Upper lobe of right lung (tissue), 1 donor: ENCODE data around the gene LOC101059915.

ENCODE experiments used
- ATAC-seq: fragments of 200-7000 bp; cut with Tn5 transposase; one replicate; pipeline ENCODE4 v1.9.1; 2020; ENCODE audit warnings: mild to moderate bottlenecking, moderate library complexity
- DNase-seq: peaks from one replicate; pipeline ENCODE4 v3.0.0-alpha.2; 2020
- H3K27ac ChIP-seq: fragments of 200-600 bp; one replicate; pipeline ENCODE4 v1.8.0; 2022
- H3K27me3 ChIP-seq: fragments of 200-600 bp; one replicate; pipeline ENCODE4 v1.8.0; 2022; ENCODE audit warnings: mild to moderate bottlenecking
- H3K36me3 ChIP-seq: fragments of 200-600 bp; one replicate; pipeline ENCODE4 v1.8.0; 2022
- H3K4me1 ChIP-seq: fragments of 200-600 bp; one replicate; pipeline ENCODE4 v1.8.0; 2022
- H3K4me3 ChIP-seq: fragments of 200-600 bp; one replicate; pipeline ENCODE4 v1.8.0; 2022; ENCODE audit warnings: mild to moderate bottlenecking
- H3K9me3 ChIP-seq: fragments of 200-600 bp; one replicate; pipeline ENCODE4 v1.8.0; 2022
- intact Hi-C: fragments of 100-400 bp; cut with DNase I; formaldehyde crosslinking; loops from one replicate; pipeline ENCODE4 v1.11.0; 2022
- TF ChIP-seq, protein P1 (sequence below): fragments of 200-600 bp; IDR thresholded peaks from one replicate; pipeline ENCODE4 v1.8.0; 2022; ENCODE audit warnings: antibody characterized with exemption
- donor health status: DM: no; HTN: yes; CAD: no; lungs with severe emphysema.

Gene LOC101059915

DNA sequence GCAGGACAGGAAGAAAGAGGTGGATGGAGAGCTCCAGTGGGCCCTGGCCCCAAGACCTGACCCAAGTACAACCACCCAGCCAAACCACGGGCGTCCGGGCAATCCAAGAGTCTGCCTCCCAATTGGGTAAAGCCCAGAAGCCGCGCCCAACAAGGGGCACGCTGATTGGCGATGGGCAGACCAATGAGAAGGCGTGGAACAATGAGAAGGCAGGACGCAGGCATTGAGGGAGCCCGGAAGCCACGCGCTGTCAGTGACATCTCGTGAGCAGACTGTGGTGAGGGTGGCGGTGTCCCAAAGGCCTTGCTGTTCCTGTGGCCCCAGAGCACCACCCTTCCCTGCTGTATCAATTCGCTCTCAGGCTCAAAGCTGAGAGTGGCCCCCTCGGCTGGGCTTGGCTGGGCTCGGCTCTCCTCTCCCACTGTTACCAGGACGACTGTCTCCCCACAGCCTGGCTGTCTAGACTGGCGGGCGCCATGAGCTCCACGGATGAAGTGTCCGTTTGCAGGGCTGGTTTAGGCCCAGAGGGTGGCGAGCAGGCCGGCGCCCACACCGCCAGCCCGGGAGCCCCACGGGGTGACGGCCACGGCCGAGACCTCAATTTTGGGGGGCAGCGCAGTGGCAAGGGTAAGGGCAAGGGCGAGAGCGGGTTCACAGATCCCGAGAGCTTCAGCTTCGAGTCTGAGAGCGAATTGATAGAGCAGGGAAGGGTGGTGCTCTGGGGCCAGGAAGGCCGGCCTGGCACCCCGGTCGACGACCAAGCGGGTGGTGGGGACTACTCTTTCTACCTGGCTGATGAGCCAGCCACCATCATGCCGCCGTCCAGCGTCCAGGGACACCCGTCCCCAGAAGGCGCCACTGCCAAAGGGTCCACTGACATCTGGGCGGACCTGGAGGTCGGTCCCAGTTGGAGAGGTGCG is at the start of gene LOC101059915:
Gene LOC101059915 (plus strand): TSS at position 219 of the 920 bp plus-strand sequence.
- Histone ChIP-seq H3K9me3 (no peaks in the 10 kb centered on the region), H3K36me3 (no peaks in the 10 kb centered on the region), H3K27me3 (no peaks in the 10 kb centered on the region), H3K4me1 (no peaks in the 10 kb centered on the region), H3K27ac (no peak within 1 kb of the TSS), H3K4me3 (no peak within 1 kb of the TSS)
- no peak for ATAC-seq
- peak; percentile 38 for DNase-seq
- intact Hi-C loops = no loop called here
- TF ChIP-seq, protein P1, sequence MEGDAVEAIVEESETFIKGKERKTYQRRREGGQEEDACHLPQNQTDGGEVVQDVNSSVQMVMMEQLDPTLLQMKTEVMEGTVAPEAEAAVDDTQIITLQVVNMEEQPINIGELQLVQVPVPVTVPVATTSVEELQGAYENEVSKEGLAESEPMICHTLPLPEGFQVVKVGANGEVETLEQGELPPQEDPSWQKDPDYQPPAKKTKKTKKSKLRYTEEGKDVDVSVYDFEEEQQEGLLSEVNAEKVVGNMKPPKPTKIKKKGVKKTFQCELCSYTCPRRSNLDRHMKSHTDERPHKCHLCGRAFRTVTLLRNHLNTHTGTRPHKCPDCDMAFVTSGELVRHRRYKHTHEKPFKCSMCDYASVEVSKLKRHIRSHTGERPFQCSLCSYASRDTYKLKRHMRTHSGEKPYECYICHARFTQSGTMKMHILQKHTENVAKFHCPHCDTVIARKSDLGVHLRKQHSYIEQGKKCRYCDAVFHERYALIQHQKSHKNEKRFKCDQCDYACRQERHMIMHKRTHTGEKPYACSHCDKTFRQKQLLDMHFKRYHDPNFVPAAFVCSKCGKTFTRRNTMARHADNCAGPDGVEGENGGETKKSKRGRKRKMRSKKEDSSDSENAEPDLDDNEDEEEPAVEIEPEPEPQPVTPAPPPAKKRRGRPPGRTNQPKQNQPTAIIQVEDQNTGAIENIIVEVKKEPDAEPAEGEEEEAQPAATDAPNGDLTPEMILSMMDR = no peak

DNA sequence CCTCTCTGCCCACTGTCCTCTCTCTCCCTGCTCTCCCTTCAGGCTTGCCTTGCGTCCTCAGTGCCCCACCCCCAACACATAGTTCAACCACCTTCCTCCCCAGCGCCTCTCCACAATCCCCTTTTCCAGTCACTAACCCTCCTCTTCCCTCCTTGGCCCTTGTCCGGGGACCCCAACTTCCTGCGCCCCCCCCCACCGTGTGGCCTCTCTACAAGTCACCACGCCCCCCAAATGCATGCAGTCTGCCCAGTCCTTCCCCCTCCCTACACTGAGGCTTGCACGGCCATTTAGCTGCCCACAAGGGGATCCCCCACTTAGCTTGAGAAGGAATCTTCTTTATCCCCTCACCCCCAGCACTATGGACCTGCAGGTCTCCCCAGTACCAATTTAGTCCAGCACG is 49.6 kb upstream of the LOC101059915 start:
- ATAC-seq (no peak), DNase-seq (no peak)
- Histone ChIP-seq H3K27ac (no peak overlapping the region), H3K4me1 (peaks cover 10% of the 10 kb centered on the region), H3K27me3 (no peaks in the 10 kb centered on the region), H3K4me3 (peak overlapping the region; percentile 10), H3K9me3 (no peaks in the 10 kb centered on the region), H3K36me3 (no peaks in the 10 kb centered on the region)
- TF ChIP-seq, protein P1 = no peak
- intact Hi-C loops = no loop called here

DNA sequence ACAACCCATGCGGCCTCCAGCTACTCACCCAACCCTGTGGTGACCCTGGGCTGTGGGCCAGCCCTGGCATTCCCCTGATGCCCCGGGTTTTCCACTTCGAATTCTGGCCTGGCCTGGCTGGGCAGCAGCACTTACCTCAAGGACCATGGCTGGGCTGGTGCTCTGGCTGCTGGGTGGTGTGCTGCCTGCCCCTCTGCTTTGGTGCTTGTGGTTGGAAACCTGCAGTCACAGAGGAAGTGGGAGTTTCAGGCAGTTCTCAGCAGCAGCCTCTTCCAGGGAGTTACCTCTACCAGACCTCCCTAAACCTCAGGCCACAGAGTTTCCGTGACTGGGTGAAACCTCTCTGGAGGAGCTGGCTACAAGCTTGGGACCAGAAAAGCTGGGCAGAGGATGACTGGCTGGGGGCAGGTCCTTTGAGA is 49.0 kb upstream of the LOC101059915 start, which contains the start of gene CXCR3:
Gene CXCR3 (minus strand): TSS at position 209 of the 419 bp plus-strand sequence. CDS start 62 bp downstream, at position 147.
- no peak within 1 kb of the TSS for H3K27ac ChIP-seq
- DNase-seq (peak; percentile 72), ATAC-seq (peak; percentile 55)
- no peaks in the 10 kb centered on the region for H3K27me3 ChIP-seq
- H3K4me1 ChIP-seq = peaks cover 14% of the 10 kb centered on the region
- TF ChIP-seq, protein P1 = no peak
- intact Hi-C loops = no loop called here
- no peaks in the 10 kb centered on the region for H3K36me3 ChIP-seq
- no peaks in the 10 kb centered on the region for H3K9me3 ChIP-seq
- H3K4me3 ChIP-seq = peak within 1 kb of the TSS; percentile 10

DNA sequence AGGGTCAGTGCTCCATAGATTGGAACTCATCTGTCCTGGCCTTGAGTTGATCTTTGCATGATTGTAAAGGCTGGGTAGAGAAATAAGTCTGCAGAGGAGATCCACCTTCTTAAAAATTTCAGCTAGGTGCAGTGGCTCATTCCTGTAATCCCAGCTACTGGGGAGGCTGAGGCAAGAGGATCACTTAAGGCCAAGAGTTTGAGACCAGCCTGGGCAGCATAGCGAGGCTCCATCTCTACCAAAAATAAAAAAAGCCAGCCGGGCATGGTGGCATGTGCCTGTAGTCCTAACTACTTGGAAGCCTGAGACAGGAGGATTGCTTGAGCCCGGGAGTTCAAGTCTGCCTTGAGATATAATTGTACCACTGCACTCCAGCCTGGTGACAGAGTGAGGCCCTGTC is 48.6 kb upstream of the LOC101059915 start:
- TF ChIP-seq, protein P1 = no peak
- no peaks in the 10 kb centered on the region for H3K27me3 ChIP-seq
- ATAC-seq = no peak
- H3K9me3 ChIP-seq = no peaks in the 10 kb centered on the region
- no peaks in the 10 kb centered on the region for H3K36me3 ChIP-seq
- no peak for DNase-seq
- peaks cover 15% of the 10 kb centered on the region for H3K4me1 ChIP-seq
- H3K4me3 ChIP-seq = no peak overlapping the region
- no peak overlapping the region for H3K27ac ChIP-seq
- intact Hi-C loops = no loop called here

DNA sequence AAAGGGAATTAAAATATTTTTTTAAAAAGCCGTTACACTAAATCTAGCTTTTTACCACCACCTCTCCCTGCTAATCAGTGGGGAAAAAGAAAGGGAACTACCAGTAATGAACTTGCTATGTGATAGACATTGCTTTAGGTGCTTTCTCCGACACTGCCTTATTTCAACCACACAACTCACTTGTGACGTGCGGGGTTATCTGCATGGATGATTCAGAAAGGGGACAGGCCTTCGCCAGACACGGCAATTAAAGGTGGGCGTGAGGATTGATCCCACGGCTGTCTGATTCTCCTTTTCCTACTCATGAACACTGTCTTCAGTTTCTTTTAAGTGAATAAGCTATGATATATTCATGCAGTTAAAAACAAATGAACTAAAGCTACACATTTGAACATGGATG is 48.2 kb upstream of the LOC101059915 start:
- H3K4me1 ChIP-seq = peaks cover 15% of the 10 kb centered on the region
- no peaks in the 10 kb centered on the region for H3K9me3 ChIP-seq
- H3K27ac ChIP-seq = no peak overlapping the region
- DNase-seq (no peak), ATAC-seq (no peak)
- no peaks in the 10 kb centered on the region for H3K36me3 ChIP-seq
- no peaks in the 10 kb centered on the region for H3K27me3 ChIP-seq
- intact Hi-C loops = no loop called here
- TF ChIP-seq, protein P1 = no peak
- H3K4me3 ChIP-seq = no peak overlapping the region
